Astrocyte of the spinal cord (primary cell): ENCODE data around the gene ENAH.

ENCODE experiments used
- DNase-seq: peaks from one replicate; pipeline ENCODE4 v3.0.0; 2011; ENCODE audit warnings: low read depth, low spot score
- H3K4me3 ChIP-seq: 2 replicates; pipeline ENCODE4 v1.5.1; 2011; ENCODE audit warnings: low read depth, mild to moderate bottlenecking, low read length, moderate library complexity
- CTCF ChIP-seq: IDR thresholded peaks from 2 replicates; pipeline ENCODE4 v1.5.1; 2012; ENCODE audit warnings: low read depth, mild to moderate bottlenecking, low read length, inconsistent platforms
- in situ Hi-C: cut with HindIII; loops from 2 replicates; pipeline ENCODE4 v1.10.0; 2017; ENCODE audit warnings: low sequenced_read_pairs

ENAH gene

GRCh38 chr1:225537554-225538251 lies 115.2 kb downstream of the ENAH start:
- TF ChIP-seq CTCF = no peak
- H3K4me3 ChIP-seq = no peak overlapping the region
- DNase-seq = no peak
- in situ Hi-C loops = no loop called here

- no peak for DNase-seq
- H3K4me3 ChIP-seq = no peak overlapping the region
- TF ChIP-seq CTCF = no peak
- in situ Hi-C loops = no loop called here
Measured at GRCh38 chr1:225535280-225535679, 117.6 kb downstream of the ENAH start.

- in situ Hi-C loops = no loop called here
- no peak for DNase-seq
- TF ChIP-seq CTCF = no peak
Measured at GRCh38 chr1:225534772-225535171, 118.2 kb downstream of the ENAH start.

GRCh38 chr1:225534135-225534534 lies 118.8 kb downstream of the ENAH start:
- DNase-seq = no peak
- TF ChIP-seq CTCF = no peak
- in situ Hi-C loops = no loop called here
- no peak overlapping the region for H3K4me3 ChIP-seq

More at GRCh38 chr1:225534772-225535171, 118.2 kb downstream of the ENAH start:
- H3K4me3 ChIP-seq = no peak overlapping the region

GRCh38 chr1:225533238-225533637 lies 119.7 kb downstream of the ENAH start:
- in situ Hi-C loops = no loop called here
- no peak for TF ChIP-seq CTCF
- no peak overlapping the region for H3K4me3 ChIP-seq
- DNase-seq = no peak

GRCh38 chr1:225532240-225532944 lies 120.5 kb downstream of the ENAH start:
- no peak overlapping the region for H3K4me3 ChIP-seq
- DNase-seq = no peak
- TF ChIP-seq CTCF = no peak
- in situ Hi-C loops = no loop called here
